T-helper 9 cell (primary cell): ENCODE results near the gene SPATA12.
"Not testable (repeated sequence)": the region's sequence is repeated elsewhere in the genome, so short reads cannot be mapped to it uniquely, and the experiment has no call there.

ENCODE experiments used
- DNase-seq: peaks from one replicate; pipeline ENCODE4 v3.0.0-alpha.2; 2020

SPATA12 gene

GRCh38 chr3:57053122-57053521 is 7.3 kb upstream of the SPATA12 start:
- DNase-seq = no peak

- DNase-seq = no peak
Measured at GRCh38 chr3:57057351-57057750, 3.1 kb upstream of the SPATA12 start.

- no peak for DNase-seq
Measured at GRCh38 chr3:57059411-57059810, 1.1 kb upstream of the SPATA12 start.

- no peak for DNase-seq
Measured at GRCh38 chr3:57061556-57061955, 1.1 kb downstream of the SPATA12 start.

GRCh38 chr3:57062101-57062631 is 1.7 kb downstream of the SPATA12 start:
- DNase-seq = no peak

GRCh38 chr3:57063032-57063431 is 2.6 kb downstream of the SPATA12 start:
- no peak for DNase-seq

- DNase-seq = no peak
Measured at GRCh38 chr3:57064001-57064400, 3.5 kb downstream of the SPATA12 start.

- no peak for DNase-seq
Measured at GRCh38 chr3:57064572-57064971, 4.1 kb downstream of the SPATA12 start.

GRCh38 chr3:57065588-57065987 is 5.1 kb downstream of the SPATA12 start:
- no peak for DNase-seq

GRCh38 chr3:57066471-57066870 is 6.0 kb downstream of the SPATA12 start:
- no peak for DNase-seq

- no peak for DNase-seq
Measured at GRCh38 chr3:57068437-57069089, 8.1 kb downstream of the SPATA12 start.

- DNase-seq = no peak
Measured at GRCh38 chr3:57069503-57069902, 9.0 kb downstream of the SPATA12 start.

- no peak for DNase-seq
Measured at GRCh38 chr3:57073628-57074027, 13.2 kb downstream of the SPATA12 start.

GRCh38 chr3:57074135-57074534 is 13.7 kb downstream of the SPATA12 start:
- no peak for DNase-seq

- DNase-seq = no peak
Measured at GRCh38 chr3:57076422-57076951, 16.0 kb downstream of the SPATA12 start.

GRCh38 chr3:57077630-57078343 is 17.3 kb downstream of the SPATA12 start:
- no peak for DNase-seq

GRCh38 chr3:57078344-57078634 is 17.8 kb downstream of the SPATA12 start:
- no peak for DNase-seq

- DNase-seq = no peak
Measured at GRCh38 chr3:57078635-57079473, 18.4 kb downstream of the SPATA12 start.

GRCh38 chr3:57079474-57079831 is 19.0 kb downstream of the SPATA12 start:
- no peak for DNase-seq

GRCh38 chr3:57080171-57080570 is 19.7 kb downstream of the SPATA12 start:
- DNase-seq = no peak

GRCh38 chr3:57081173-57081572 is 20.7 kb downstream of the SPATA12 start:
- no peak for DNase-seq

GRCh38 chr3:57082481-57082880 is 22.0 kb downstream of the SPATA12 start:
- no peak for DNase-seq

GRCh38 chr3:57083266-57083995 is 23.0 kb downstream of the SPATA12 start:
- DNase-seq = not testable (repeated sequence)
